ENCODE results near the gene LPCAT2. TPM values are rescaled to one million over a fixed set of nuclear protein-coding genes. Genes with fewer than 3 reads are reported as not detected.

LPCAT2 gene
- total and polyA plus RNA-seq, 4 donors, result 0.96 to 4.2 (median 2.7) TPM

DNA sequence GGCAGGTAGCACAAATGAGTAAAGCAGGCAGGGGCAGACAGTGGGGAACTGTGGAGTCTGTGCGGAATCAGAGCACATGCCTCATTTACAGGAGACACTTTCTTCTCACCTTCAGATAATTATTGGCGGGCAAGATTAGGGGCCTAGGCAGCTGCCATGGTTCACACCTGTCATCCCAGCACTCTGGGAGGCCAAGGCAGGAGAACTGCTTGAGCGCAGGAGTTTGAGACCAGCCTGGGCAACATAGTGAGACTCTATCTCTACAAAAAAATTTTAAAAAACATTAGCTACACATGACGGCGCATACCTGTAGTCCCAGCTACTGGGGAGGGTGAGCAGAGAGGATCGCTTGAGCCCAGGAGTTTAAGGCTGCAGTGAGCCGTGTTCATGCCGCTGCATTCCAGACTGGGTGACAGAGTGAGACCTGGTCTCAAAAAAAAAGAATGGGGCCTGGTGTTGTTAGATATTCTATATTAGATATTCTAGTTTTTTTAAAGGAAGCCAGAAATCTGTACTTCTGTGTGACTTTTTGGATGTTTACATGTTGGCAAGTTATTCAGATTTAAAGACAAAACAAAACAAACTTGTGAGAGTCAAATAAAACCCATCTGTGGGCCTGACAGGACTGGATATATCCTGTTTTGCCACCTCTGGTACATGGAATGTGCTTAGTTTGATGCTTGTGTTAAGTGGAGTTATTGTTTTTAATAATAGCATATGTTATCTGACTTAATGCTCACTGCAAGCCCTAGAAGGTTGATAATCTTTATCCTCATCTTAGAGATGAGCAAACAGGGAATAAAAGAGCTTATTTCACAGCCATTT, 4.9 kb upstream of the LPCAT2 start:
- TF ChIP-seq EGR1 (IDR thresholded peaks at IDR 0.05; ENCODE audit: low read depth in 2 of 2), result no peak
- TF ChIP-seq YY1 (IDR thresholded peaks at IDR 0.05), result no peak
- no peak for TF ChIP-seq JUND (IDR thresholded peaks at IDR 0.05)
- no peak for TF ChIP-seq RAD21 (IDR thresholded peaks at IDR 0.05)
- no peak for TF ChIP-seq FOXA2 (IDR thresholded peaks at IDR 0.05)
- TF ChIP-seq NR2F2 (IDR thresholded peaks at IDR 0.05), result no peak
- no peak for TF ChIP-seq HNF4A (conservative IDR thresholded peaks at IDR 0.05)
- TF ChIP-seq HNF4G (IDR thresholded peaks at IDR 0.05), result no peak
- TF ChIP-seq, protein P1, sequence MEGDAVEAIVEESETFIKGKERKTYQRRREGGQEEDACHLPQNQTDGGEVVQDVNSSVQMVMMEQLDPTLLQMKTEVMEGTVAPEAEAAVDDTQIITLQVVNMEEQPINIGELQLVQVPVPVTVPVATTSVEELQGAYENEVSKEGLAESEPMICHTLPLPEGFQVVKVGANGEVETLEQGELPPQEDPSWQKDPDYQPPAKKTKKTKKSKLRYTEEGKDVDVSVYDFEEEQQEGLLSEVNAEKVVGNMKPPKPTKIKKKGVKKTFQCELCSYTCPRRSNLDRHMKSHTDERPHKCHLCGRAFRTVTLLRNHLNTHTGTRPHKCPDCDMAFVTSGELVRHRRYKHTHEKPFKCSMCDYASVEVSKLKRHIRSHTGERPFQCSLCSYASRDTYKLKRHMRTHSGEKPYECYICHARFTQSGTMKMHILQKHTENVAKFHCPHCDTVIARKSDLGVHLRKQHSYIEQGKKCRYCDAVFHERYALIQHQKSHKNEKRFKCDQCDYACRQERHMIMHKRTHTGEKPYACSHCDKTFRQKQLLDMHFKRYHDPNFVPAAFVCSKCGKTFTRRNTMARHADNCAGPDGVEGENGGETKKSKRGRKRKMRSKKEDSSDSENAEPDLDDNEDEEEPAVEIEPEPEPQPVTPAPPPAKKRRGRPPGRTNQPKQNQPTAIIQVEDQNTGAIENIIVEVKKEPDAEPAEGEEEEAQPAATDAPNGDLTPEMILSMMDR (IDR thresholded peaks at IDR 0.05; ENCODE audit: low read depth, low read length, missing input control), result no peak
- no peak for TF ChIP-seq RXRA (IDR thresholded peaks at IDR 0.05)
- TF ChIP-seq REST (IDR thresholded peaks at IDR 0.05), result no peak
- TF ChIP-seq ZBTB33 (IDR thresholded peaks at IDR 0.05), result no peak
- TF ChIP-seq, protein P2, sequence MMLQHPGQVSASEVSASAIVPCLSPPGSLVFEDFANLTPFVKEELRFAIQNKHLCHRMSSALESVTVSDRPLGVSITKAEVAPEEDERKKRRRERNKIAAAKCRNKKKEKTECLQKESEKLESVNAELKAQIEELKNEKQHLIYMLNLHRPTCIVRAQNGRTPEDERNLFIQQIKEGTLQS (IDR thresholded peaks at IDR 0.05), result no peak
- no peak for TF ChIP-seq TAF1 (conservative IDR thresholded peaks at IDR 0.05)
- no peak for TF ChIP-seq GABPA (IDR thresholded peaks at IDR 0.05 in 1 of 2, conservative IDR thresholded peaks at IDR 0.05 in 1 of 2)
- WGBS, result 97% methylated on average over 8 of the region's 8 CpGs
- H3K27me3 ChIP-seq (ENCODE audit: control insufficient read depth in 4 of 4, insufficient read depth in 4 of 4, low read length in 3 of 4), result no peaks in the 10 kb centered on the region
- H3K4me1 ChIP-seq (ENCODE audit: control insufficient read depth in 4 of 4, insufficient read depth in 4 of 4, low read length in 3 of 4), result peaks cover 5 to 19% (median 14%) of the 10 kb centered on the region in 4 donors
- H3K4me3 ChIP-seq (ENCODE audit: low read depth in 1 of 3, low read length in 3 of 3), result no peak overlapping the region
- no peak for DNase-seq (ENCODE audit: low spot score)
- no peaks in the 10 kb centered on the region for H3K9me3 ChIP-seq (ENCODE audit: control insufficient read depth in 4 of 4, low read length in 3 of 4)
- no peaks in the 10 kb centered on the region for H3K36me3 ChIP-seq (ENCODE audit: control insufficient read depth in 4 of 4, insufficient read depth in 3 of 4, low read depth in 1 of 4, low read length in 3 of 4)
- H3K9ac ChIP-seq (ENCODE audit: low read depth in 1 of 2, low read length in 2 of 2), result no peak overlapping the region
- no peak overlapping the region for H3K27ac ChIP-seq (ENCODE audit: low read depth in 1 of 2, low read length in 2 of 2)

Measured in liver (tissue), 9 donors.